K562 (cell line): ENCODE measurements around the gene PPM1L.

Source experiments
- CREB1 ChIP-seq, 2 experiments: sonication (generic) in 1 of 2; formaldehyde crosslinking in 1 of 2; IDR thresholded peaks; 2 replicates each; pipeline versions ENCODE4 v1.6.1 to v1.8.0; 2012 to 2022; ENCODE audit warnings: inconsistent platforms in 1 of 2, mild to moderate bottlenecking in 1 of 2, missing genetic modification reagents in 1 of 2, moderate library complexity in 1 of 2
- CREBBP ChIP-seq: IDR thresholded peaks from one replicate; pipeline ENCODE4 v1.6.1; 2012; ENCODE audit warnings: low read depth, mild to moderate bottlenecking, control low read depth, inconsistent platforms, low read length
- EP300 ChIP-seq: IDR thresholded peaks from 2 replicates; pipeline ENCODE4 v1.6.1; 2012; ENCODE audit warnings: low read length, improper control_type of control experiment
- EP400 ChIP-seq: fragments of 450-650 bp; IDR thresholded peaks from 2 replicates; pipeline ENCODE4 v1.6.1; 2017; ENCODE audit warnings: antibody characterized with exemption, mild to moderate bottlenecking, moderate library complexity
- HMG20B ChIP-seq: fragments of 250-450 bp; sonication (Bioruptor Pico); IDR thresholded peaks from 2 replicates; pipeline ENCODE4 v1.5.0; 2021; ENCODE audit warnings: mild to moderate bottlenecking
- KLF16 ChIP-seq: IDR thresholded peaks from 2 replicates; pipeline ENCODE4 v1.6.1; 2016; ENCODE audit warnings: antibody characterized with exemption
- NFE2L1 ChIP-seq: fragments of 450-650 bp; IDR thresholded peaks from 2 replicates; pipeline ENCODE4 v1.6.1; 2016; ENCODE audit warnings: missing genetic modification characterization, low read depth, mild to moderate bottlenecking, missing compliant biosample characterization, moderate library complexity, borderline replicate concordance
- TBP ChIP-seq: optimal IDR thresholded peaks from 2 replicates; pipeline ENCODE3; 2011; ENCODE audit warnings: low read depth, low read length, improper control_type of control experiment
- ZNF586 ChIP-seq: fragments of 450-650 bp; formaldehyde crosslinking; conservative IDR thresholded peaks from 2 replicates; pipeline ENCODE4 v1.4.0; 2020; ENCODE audit warnings: mild to moderate bottlenecking, moderate library complexity
- TF ChIP-seq, protein P1 (sequence below), 3 experiments: IDR thresholded peaks in 2 of 3; conservative IDR thresholded peaks in 1 of 3; 2 replicates each; pipeline ENCODE4 v1.5.1; 2011 to 2012; ENCODE audit warnings: low read length in 3 of 3, mild to moderate bottlenecking in 3 of 3, control low read depth in 2 of 3, improper control_type of control experiment in 1 of 3, inconsistent platforms in 1 of 3, low read depth in 1 of 3, mixed read lengths in 1 of 3, moderate library complexity in 1 of 3; ENCODE audit not compliant: insufficient read depth in 2 of 3
- TF ChIP-seq, protein P2 (sequence below), 2 experiments: fragments of 450-650 bp; formaldehyde crosslinking in 1 of 2; IDR thresholded peaks; 2 replicates each; pipeline versions ENCODE4 v1.4.0 to v1.6.1; 2014 to 2020; ENCODE audit warnings: mild to moderate bottlenecking in 2 of 2, borderline replicate concordance in 1 of 2, low read depth in 1 of 2

DNA sequence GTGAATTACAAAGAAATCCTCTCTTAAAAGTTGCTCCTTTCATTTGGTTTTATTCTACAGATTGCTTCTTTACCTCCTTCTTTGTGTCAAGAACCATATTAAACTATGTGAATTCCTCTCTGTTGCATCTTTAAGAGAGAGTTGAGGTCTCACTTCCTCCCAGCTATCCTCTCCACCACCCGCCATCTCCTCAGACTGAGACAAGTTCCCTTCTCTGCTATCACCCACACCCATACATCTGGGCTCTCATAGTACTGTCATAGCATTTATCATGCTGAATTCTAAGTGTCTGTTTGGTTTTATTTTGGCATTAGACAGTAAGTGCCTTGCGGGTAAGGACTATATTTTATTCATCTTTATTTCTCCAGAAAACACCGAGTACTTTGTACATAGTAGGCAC is 294.9 kb downstream of the PPM1L start:
- TF ChIP-seq, protein P1, sequence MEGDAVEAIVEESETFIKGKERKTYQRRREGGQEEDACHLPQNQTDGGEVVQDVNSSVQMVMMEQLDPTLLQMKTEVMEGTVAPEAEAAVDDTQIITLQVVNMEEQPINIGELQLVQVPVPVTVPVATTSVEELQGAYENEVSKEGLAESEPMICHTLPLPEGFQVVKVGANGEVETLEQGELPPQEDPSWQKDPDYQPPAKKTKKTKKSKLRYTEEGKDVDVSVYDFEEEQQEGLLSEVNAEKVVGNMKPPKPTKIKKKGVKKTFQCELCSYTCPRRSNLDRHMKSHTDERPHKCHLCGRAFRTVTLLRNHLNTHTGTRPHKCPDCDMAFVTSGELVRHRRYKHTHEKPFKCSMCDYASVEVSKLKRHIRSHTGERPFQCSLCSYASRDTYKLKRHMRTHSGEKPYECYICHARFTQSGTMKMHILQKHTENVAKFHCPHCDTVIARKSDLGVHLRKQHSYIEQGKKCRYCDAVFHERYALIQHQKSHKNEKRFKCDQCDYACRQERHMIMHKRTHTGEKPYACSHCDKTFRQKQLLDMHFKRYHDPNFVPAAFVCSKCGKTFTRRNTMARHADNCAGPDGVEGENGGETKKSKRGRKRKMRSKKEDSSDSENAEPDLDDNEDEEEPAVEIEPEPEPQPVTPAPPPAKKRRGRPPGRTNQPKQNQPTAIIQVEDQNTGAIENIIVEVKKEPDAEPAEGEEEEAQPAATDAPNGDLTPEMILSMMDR (IDR thresholded peaks at IDR 0.05 in 2 of 3, conservative IDR thresholded peaks at IDR 0.05 in 1 of 3; ENCODE audit: insufficient read depth in 2 of 3, low read depth in 1 of 3, low read length in 3 of 3) = no peak
- TF ChIP-seq ZNF586 (CRISPR knock-in tag) (no peak), NFE2L1 (tag) (no peak), EP400 (no peak), TBP (no peak), HMG20B (CRISPR knock-in tag) (no peak), KLF16 (no peak), CREB1 (IDR thresholded peaks at IDR 0.05) (no peak), CREB1 (CRISPR knock-in tag; IDR thresholded peaks at IDR 0.05) (no peak), EP300 (no peak), CREBBP (no peak)
- TF ChIP-seq, protein P2, sequence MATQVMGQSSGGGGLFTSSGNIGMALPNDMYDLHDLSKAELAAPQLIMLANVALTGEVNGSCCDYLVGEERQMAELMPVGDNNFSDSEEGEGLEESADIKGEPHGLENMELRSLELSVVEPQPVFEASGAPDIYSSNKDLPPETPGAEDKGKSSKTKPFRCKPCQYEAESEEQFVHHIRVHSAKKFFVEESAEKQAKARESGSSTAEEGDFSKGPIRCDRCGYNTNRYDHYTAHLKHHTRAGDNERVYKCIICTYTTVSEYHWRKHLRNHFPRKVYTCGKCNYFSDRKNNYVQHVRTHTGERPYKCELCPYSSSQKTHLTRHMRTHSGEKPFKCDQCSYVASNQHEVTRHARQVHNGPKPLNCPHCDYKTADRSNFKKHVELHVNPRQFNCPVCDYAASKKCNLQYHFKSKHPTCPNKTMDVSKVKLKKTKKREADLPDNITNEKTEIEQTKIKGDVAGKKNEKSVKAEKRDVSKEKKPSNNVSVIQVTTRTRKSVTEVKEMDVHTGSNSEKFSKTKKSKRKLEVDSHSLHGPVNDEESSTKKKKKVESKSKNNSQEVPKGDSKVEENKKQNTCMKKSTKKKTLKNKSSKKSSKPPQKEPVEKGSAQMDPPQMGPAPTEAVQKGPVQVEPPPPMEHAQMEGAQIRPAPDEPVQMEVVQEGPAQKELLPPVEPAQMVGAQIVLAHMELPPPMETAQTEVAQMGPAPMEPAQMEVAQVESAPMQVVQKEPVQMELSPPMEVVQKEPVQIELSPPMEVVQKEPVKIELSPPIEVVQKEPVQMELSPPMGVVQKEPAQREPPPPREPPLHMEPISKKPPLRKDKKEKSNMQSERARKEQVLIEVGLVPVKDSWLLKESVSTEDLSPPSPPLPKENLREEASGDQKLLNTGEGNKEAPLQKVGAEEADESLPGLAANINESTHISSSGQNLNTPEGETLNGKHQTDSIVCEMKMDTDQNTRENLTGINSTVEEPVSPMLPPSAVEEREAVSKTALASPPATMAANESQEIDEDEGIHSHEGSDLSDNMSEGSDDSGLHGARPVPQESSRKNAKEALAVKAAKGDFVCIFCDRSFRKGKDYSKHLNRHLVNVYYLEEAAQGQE (IDR thresholded peaks at IDR 0.05; ENCODE audit: borderline replicate concordance) = no peak
- TF ChIP-seq, protein P2 (CRISPR knock-in tag; IDR thresholded peaks at IDR 0.05; ENCODE audit: low read depth) = no peak
